SHP77 treated with DMSO at 0.1 percent for 48 hours (cell line): ENCODE measurements around the gene ZMAT2.
"Not testable (repeated sequence)": the region's sequence is repeated elsewhere in the genome, so short reads cannot be mapped to it uniquely, and the experiment has no call there.

ENCODE experiments used
- DNase-seq: peaks from one replicate; lab custom pipeline; 2025; lab: John Stamatoyannopoulos, UW

Gene ZMAT2, protein sequence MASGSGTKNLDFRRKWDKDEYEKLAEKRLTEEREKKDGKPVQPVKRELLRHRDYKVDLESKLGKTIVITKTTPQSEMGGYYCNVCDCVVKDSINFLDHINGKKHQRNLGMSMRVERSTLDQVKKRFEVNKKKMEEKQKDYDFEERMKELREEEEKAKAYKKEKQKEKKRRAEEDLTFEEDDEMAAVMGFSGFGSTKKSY

DNA sequence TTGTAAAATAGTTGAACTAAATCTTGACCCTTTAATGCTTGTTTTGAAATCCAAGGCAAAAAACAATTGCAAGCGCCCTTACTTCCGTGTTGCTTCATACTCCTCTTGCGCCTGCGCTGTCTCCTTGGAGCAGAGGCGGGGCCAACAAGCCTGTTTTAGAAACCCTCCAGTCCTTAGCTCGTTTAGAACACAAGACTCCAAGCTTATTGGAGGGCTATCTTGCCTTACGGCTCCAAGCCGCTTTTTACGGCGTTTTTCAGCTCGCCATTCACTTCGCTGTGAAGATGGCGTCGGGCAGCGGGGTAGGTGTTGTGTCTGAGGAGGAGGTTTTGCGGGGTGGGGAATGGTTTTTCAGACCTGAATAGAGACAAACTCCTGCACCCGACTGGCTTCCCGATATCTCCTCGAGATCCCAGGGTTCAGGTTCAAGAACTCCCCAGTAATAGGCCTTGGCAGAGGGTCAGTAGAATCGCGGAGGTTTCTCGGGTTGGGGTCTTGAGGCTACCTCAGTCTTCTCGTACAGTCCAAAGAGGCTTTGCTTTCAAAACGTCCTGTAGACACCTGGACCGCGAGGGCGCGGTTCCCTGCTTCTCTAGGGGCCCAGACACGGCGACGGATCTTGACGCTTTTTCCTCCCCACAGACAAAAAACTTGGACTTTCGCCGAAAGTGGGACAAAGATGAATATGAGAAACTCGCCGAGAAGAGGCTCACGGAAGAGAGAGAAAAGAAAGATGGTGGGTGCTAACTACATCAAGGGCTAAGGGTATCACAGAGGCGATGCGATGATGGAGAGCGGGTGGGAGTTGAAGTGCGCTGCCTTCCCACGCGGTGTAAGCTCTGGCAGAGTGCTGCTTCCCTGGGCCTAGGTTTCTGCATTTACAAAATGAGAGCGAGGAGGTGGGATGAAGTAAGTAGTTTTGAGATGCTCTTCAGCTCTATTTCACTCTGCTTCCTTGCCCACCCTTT lies at the start of gene ZMAT2:
TSS of gene ZMAT2 (plus strand) at position 271 of the 968 bp plus-strand sequence. CDS start at position 285, 14 bp downstream.
- DNase-seq, result peak; percentile 96

DNA sequence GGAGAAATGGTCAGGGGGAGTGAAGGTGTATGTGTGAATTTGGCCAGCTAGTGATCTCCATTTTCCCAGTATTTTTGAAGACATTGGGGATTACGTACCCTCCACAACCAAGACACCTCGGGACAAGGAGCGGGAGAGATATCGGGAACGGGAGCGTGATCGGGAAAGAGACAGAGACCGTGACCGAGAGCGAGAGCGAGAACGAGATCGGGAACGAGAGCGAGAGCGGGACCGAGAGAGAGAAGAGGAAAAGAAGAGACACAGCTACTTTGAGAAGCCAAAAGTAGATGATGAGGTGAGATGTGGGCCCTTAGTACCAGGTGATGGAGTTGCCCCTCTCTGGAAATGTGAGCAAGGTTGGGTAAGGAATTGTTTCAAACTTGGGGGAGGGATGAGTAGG lies 41.4 kb upstream of the ZMAT2 start:
- no peak for DNase-seq

DNA sequence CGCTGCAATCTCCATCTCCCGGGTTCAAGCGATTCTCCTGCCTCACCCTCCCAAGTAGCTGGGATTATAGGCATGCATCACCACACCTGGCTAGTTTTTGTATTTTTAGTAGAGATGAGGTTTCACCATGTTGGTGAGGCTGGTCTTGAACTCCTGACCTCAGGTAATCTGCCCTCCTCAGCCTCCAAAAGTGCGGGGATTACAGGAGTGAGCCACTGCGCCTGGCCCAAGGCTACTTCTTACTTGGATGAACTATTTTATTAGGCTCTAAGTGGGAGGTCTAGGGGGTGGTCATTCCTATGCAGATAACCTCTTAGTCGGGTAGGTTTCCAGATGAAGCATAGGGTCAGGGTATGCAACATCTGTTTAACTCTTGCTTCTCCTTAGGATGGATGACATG lies 39.9 kb upstream of the ZMAT2 start:
- DNase-seq, result not testable (repeated sequence)

DNA sequence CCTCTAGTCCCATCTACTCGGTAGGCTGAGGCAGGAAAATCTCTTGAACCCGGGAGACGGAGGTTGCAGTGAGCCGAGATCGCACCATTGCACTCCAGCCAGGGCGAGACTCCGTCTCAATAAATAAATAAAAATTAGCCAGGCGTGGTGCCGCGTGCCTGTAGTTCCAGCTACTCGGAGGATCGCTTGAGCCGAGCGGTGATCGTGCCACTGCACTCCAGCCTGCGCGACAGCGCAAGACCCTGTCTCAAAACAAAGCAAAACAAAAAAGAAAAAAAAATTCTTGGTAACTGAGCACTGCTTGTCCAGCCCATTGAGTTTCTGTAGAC lies 36.3 kb upstream of the ZMAT2 start:
- DNase-seq, result no peak

DNA sequence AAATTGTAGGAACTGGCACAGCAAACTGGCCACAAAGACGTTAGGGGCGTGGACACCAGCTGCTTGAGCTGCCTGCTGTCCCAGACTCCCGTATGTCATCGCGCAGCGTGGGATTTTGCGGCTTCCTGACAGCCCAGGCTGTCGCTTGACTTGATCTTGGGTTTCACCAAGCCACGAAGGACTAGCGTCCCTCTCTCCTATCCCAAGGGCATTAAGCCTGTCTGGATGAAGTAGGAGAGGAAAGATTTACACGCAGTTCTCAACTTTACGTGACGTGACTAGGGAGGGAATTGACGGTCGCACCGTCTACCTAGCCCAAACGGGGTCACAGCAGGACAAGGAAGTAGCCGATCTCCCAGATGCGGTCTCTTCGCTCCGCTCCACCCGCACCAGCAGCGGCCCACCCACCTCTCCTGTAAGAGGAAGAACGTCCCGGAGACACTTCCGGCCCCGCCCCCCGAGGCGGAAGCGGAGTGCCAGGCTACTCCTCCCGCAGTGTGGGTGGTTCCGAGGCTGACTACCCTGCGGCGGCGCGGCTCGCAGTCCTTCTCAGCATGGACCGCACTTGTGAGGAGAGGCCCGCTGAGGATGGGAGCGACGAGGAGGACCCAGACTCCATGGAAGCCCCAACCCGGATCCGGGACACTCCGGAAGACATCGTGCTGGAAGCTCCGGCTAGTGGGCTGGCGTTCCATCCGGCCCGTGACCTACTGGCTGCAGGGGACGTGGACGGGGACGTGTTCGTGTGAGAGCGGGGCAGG lies 35.7 kb upstream of the ZMAT2 start, which contains the start of gene WDR55:
TSS of gene WDR55 (plus strand) at position 546 of the 761 bp plus-strand sequence. CDS start at position 555, 9 bp downstream.
- peak; percentile 82 for DNase-seq

DNA sequence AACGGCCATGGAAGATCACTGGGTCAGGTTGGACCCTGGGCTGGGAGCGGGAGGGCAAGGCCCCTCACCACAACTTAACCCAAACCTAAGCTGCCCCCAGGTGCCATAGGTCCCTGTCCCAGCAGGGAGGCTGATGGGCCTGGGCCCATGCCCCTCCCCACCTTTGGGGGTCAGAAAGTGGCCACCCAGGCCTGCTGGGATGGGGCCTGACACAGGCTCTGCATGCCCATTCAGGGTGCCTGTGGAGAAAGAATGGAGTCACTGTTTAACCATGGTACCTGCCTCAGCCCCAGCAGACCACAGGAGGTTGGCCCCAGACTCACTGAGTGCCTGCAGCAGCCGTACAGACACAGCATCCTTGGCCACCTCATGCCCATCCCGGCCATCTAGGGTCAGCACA lies 29.2 kb upstream of the ZMAT2 start:
- DNase-seq, result not testable (repeated sequence)

DNA sequence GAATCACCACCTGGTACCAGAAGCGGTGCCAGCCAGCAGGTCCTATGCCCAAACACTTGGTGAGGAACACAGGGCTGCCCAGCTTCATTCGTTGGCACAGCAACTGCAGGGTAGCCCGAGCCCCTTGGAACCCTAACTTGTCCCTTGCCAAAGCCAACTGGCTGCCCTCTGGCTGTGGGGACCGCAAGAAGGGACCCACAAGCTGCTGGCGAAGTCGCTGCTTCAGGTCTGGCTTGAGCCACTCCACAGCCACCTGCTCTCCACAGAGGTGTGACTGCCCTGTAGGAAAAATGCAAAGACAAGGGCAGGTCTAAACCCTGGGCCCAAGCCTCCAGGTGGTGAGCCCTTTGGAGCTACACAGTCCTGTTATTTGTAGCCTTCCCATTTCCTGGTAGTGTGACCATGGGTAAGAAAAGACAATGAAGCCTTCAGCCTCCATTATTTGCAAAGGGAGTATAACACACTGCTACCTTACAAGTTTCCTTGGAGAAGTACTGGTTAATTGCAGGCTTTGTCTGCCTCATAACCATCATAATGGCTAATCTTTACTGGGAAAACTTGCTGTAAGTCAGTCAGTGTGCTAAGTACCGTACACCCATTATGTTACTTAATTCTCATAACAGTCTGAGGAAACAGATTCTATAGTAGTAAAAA lies 28.6 kb upstream of the ZMAT2 start:
- DNase-seq, result no peak

DNA sequence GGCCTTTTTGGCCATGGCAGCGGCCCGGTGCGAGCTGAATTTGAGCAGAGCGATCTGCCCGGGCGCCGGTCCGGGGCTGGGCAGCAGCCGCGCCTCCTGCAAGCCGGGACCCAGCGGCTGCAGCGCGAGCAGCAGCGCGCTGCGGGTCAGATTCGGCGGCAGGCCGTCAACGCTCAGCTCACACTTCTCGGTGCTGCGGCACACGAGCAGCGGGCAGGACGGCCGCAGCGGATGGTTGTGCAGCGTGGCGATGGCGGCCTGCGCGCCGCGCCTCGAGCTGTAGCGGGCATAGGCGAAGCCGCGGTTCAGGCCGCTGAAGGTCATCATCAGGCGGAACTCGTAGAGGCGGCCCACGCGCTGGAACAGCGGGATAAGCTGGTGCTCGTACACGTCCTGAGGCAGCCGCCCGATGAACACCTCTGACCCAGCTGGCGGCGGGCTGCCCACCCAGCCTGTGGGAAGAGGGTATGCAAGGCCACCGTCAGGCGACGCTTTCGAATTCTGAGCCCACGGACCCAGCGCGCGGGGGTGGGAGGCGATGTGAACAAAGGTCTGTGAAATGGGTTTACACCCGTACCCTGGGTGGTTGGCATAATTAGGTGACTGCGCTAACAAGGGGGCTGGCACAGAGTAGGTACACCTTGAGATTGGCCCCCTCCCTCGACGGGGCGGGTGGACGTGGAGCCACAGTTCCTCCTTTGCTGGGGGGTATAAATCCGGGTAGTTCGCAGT lies 27.6 kb upstream of the ZMAT2 start:
- no peak for DNase-seq

DNA sequence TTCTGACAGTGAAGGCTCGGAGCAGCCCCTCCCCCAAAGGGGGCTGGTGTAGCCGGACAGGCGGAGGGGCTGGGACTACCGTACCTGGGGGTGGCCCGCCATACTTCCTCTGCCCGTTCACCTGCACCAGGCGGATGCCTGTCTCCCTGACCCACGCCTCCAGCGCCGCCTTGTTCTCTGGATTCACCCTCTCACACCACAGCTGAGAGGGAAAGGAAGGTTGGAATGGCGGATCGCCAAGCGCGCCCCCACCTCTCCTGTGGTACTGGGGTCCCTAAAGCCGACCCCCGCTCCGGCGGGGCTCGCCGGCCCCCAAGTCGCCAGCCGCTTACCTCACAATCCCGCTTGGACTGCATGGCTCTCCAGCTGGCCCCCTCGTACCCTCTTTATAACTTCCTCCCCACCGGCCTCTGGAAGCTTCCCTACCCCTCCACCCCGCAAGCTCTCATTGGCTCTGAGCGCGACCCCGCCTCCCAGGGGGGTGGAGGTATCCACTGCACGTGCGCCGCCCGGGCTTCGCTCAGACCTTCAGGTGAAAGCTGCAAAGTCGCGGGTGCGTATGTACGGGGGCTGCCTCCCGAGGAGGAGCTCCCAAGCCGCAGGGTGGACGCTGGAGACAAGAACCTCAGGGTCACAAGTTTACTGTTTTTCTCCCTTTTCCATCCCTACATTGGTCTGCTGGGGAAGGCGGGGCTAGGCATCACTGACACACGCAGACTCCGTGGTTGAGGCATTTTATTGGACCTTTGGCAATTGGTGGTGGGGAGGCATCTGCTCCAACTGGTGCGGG lies 26.9 kb upstream of the ZMAT2 start, which contains the start of gene DND1:
TSS of gene DND1 (minus strand) at position 390 of the 790 bp plus-strand sequence. CDS start at position 356, 34 bp downstream.
- DNase-seq, result no peak

DNA sequence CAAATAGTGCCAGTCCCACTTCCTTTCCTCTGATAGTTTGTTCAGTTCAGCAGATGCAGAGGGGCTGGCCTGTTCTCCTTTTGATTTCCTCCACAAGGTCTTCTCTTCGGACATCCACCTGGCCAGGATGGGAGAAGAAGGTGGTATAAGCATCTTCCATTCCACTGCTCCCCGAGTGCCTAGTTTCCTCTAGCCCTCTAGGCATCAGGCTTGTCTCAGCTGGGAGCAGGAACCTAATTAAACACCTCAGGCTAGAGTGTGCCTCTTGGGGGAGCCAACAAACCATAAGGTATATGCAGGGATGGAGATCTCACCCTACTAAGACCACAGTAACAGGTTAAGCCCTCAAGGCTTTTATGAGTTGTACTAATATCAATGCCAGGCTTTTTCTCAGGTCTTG lies 26.0 kb upstream of the ZMAT2 start:
- DNase-seq, result no peak

DNA sequence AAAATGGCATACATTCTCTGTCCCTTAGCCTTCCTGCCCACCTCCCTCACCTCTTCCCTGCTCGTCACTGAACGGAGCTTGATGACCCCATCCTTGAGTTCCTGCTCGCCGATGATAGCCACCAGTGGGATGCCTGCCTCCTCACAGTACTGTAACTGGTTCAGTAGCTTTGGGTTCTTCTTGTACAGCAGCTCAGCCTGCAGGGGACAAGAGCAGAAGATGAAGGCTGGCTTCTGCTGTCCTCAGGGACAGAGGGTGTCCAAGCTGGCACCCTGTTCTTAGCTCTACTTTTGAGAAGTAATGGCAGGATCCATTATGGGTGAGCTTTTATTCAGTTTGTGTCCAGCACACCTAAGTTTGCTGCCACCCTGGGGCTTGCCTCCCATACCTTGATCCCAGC lies 25.6 kb upstream of the ZMAT2 start:
- no peak for DNase-seq

DNA sequence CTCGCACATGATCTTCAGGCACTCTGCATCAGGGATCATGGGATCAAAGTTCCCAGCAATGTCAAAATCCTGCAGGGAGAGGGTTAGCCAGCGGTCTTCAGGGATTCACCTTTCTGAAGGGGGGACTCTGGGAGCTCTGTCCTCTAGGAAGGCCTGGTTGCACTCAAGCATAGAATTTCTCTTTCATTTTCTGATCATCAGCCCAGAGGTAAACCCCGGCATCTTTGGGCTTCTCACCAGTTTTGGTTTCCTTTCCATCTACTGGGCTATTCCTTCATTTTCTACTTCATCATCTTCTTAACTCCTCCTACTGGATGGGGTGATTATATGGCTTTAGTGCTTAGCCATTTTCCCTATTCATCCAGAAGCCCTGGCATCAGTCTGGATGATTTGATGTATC lies 22.3 kb upstream of the ZMAT2 start:
- no peak for DNase-seq

DNA sequence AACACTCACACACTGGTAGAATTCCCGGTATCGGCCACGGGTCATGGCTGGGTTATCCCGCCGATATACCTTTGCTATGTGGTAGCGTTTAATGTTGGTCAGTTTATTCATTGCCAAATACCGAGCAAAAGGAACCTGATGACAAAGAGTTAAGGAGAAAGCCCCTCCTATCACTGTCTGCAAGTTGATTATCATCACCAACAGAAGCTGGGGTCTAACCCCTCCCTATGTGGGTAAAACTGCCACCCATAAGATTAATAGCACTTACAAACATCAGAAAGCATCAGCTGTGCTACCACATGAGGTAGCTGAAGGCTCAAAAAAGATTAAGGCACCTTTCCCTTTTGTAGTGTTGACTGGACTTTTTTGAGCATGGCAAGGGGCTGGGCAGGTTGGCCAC lies 21.3 kb upstream of the ZMAT2 start:
- no peak for DNase-seq

DNA sequence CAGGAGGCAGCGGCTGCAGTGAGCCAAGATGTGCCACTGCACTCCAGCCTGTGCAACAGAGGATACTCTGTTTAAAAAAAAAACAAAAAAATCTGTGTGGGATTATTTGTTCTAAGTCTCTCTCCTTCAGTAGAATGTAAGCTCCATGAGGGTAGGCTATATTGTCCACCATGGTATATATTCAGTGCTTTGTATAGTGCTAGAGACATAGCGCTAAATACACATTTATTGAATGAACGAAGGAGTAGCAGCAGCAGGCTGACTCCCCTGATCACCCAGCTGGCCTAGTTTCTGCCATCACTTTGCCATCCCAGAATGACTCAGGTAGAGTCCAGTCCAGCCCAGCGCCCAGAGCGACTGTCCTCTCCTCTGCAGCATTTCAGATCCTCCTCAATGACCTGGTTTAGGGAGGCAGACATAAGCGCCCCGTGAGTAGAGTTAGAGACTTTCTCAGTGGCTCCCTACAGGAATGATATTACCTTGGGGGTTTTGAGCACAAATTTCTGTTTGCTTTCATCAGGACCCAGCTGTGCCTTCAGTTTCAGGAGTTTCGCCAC lies 9.8 kb upstream of the ZMAT2 start:
- DNase-seq, result no peak

DNA sequence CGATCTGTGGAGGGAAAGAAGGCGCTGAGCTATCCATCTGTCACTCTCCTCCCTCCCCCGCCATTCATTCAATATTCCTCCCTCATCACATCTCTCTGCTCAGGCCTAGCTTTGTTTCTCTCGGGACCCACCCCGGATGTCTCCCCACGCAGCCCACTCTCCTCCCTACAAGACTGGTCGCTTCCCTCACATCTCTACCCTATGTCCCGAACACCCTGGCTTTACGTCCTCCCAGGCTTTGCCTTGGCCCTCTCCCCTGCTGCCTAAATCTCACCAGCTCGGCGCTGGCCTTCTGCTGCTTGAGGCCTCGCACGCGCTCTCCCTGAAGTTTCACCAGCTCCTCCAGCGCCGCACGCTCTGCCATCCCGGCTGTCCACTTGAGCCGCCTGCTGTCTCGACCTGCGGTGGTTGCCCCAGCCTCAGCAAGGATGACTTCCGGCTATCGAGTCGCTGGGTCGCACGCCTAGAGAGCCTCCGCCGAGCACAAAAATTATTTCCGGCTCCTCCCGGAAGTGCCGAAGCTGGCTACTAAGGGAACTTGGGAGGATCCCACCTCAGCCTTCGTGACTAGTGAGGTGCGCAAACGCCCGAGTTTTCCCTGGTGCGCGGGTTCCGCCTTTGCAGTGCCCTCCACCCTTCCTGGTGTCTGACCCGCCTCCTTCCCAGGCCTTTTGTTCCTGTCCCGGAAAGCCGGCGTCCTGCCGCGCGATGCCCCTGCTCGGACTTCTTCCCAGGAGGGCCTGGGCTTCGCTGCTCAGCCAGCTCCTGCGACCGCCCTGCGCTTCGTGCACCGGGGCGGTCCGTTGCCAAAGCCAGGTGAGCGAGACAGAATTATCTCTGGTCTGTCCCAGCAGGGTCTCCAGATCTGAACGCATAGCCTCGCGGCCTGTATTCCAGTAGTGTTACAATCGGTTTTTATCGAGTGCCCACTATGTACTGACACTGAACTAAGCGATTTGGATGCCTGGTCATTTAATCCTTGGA lies 9.0 kb upstream of the ZMAT2 start, which contains the start of the genes HARS1 and HARS2:
TSS of gene HARS1 (minus strand) at position 430 of the 984 bp plus-strand sequence. CDS start at position 364, 66 bp downstream.
TSS of gene HARS2 (plus strand) at position 515 of the 984 bp plus-strand sequence. CDS start at position 709, 194 bp downstream.
- DNase-seq, result peak; percentile 87

DNA sequence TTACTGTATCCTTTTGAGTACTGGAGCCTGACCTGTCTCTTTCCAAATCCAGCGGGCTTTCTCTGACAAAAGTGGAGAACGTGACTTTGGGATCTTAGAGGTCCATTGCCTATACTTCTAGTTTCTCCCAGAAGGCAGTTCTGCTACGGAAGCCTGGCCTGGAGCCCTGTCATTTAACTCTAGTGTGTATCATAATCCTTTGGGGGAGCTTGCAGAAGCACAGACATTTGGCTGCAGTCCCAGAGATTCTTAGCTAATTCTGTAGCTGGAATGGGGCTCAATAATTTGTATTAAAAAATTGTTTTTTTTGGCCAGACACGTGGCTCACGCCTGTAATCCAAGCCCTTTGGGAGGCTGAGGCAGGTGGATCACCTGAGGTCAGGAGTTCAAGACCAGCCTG lies 6.0 kb upstream of the ZMAT2 start:
- DNase-seq, result no peak

DNA sequence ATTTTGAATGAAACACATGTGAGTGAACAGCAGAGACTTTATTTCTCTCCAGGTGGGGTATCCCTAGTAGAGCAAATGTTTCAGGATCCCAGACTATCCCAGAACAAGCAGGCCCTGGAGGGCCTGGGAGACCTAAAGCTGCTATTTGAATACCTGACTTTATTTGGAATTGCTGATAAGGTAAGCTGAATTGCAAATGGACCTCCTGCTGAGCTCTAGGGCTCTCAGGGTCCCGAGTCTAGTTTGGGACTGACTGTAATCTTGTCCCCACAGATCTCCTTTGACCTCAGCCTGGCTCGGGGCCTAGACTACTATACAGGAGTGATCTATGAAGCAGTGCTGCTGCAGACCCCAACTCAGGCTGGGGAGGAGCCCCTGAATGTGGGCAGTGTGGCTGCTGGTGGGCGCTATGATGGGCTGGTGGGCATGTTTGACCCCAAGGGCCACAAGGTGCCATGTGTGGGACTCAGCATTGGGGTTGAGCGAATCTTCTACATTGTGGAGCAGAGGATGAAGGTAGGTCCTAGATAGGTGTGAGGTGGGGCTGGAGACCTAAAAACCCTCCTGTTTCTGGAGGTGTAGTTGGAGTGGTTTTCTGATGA lies 3.3 kb upstream of the ZMAT2 start:
- no peak for DNase-seq

DNA sequence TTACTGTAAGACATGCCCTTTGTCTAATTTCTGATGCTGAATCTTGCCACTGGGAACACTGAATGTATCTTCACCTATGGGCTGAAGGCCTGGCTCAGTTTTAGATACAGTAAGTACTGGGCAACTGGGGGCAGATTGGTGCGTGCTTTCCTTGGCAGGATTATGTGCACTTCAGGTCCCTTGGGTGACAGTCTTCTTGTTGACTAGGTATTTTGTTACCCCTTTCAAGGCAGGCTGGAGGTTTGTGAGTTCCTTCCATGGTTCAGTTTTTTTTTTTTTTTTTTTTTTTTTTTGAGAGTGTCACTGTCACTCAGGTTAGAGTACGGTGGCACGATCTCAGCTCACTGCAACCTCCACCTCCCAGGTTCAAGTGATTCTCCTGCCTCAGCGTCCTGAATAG lies 7.6 kb downstream of the ZMAT2 start:
- DNase-seq, result no peak
